GM21360 (cell line): ENCODE results near the gene TMEM35B.
"Not testable (repeated sequence)": the region's sequence is repeated elsewhere in the genome, so short reads cannot be mapped to it uniquely, and the experiment has no call there.

ENCODE experiments used
- ATAC-seq: cut with Tn5 transposase; IDR thresholded peaks from one replicate; pipeline ENCODE4 v1.9.1; 2021; ENCODE audit warnings: mild to moderate bottlenecking, moderate library complexity; ENCODE audit not compliant: unreplicated experiment

Gene TMEM35B

DNA sequence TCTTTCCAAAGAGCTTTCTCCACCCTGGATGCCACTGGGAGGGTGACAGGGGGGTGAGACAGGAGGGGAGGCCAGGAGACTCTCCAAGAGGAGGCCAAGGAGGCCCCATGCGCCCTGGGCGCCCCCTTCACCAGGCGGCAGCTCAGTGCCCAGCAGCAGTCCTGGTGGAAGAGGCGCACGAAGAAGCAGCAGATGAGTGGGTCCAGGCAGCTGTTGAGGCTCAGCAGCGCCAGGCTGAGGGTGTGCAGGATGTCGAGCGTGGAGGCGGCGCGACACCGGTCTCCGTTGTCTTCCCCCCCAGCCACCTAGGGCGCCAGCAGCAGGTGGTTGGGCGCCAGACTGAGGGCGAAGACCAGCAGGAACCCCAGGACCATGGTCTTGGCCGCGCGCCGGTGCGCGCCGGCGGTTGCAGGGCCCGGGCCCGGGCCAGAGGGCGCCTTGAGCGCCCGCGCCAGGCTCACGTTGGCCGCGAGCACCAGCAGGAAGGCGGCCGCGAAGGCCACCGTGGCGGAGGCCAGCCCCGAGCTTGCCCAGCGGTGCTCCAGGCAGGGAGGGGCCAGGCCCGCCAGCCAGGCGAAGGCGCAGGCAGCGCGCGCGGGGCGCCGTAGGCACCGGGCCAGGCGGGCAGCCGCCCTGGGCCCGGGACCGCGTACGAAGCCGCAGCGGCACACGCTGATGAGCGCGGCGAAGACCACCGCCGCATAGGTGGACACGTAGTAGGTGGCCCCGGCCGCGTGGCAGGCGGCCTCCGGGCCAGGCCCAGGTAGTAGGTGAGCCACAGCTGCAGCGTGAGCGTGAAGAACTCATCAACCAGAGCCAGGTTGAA lies 8.6 kb downstream of the TMEM35B start:
- no peak for ATAC-seq

DNA sequence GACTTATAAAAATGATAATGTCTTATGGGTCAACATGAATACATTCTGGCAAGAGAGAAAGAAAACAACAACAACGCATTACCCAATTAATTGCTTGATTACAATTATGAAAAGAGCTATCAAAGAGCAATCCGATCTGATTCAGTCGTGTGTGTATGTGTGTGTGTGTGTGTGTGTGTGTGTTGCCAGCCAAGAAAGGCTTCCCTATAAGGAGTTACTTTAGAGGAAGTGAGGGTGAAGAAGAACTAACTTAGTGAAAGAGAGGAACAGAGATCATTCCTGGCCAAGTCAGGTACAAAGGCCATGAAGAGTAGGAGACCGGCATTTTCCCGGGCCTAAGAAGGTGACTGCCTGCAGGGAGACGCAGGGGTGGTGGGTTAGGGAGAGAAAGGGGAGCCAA lies 9.4 kb downstream of the TMEM35B start:
- ATAC-seq: no peak

DNA sequence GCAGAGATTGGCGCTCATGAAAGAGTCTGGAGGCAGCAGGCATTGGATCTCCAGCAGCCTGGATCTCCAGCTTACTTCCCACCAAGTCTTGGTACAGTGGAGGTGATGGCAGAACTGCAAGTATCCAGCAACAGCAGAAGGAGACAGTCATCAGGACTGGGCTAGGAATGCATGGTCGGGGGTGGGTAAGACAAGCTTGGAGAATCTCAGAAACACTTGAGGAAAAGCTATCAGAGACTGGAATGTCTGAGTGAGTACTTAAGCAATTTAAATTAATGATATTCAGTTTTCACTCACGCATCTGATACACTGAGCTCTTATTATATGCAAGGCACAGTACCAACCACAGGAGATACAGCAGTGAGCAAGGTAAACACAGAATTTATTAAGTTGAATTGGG lies 9.8 kb downstream of the TMEM35B start:
- no peak for ATAC-seq

DNA sequence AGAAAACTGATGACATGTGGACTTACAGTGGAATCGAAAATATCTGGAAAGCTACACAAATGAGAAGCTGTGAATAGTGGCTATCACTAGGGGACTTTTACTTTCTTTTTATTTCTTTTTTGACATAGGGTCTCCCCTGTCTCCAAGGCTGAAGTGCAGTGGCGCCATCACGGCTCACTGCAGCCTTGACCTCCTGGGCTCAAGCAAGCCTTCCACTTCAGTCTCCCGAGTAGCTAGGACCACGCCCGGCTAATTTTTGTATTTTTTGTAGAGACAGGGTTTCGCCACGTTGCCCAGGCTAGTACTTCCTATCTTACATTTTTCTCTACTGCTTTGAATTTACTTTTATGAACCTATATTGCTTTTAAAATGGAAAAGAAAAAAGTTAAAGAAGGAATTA lies 10.5 kb downstream of the TMEM35B start:
- ATAC-seq: no peak

- ATAC-seq: no peak
Observed at GRCh38 chr1:34973326-34973725, 11.8 kb downstream of the TMEM35B start.

DNA sequence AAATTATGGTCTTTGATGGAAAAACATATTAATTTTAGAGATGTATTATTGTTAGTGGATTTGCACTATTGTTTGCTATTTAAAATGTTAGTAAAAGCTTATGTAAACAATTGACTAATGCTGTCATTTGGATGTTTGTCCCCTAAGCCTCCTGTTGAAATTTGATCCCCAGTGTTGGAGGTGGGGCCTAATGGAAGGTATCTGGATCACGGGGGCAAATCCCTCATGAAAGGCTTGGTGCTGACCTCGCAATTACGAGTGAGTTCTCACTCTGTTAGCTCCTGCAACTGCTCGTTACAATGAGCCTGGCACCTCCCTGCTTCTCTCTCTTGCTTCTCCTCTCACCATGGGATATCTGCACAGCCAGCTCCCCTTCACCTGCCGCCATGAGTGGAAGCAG lies 14.3 kb downstream of the TMEM35B start:
- ATAC-seq: no peak

DNA sequence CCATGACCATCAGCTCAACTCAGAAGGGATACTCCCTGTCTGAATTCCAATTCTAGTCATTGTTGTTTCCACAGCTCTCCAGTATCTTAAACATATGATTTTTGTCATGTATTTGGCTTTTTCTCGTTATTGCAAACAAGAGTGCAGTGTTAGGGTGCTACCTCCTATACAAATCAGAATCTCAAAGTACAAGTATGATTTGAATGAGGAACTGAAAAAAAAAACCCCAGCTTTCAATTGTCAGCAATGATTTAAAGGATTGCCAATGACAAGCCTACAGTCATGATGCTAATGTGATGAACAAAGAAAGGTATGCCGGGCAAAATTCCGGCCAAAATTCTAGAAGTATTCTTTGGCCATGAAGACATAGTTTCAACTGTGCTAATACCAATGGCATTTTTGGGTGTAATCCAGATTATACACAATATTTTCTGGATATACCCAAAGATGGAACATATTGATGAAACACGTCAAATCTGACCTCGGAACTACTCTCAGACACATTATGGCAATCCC lies 14.9 kb downstream of the TMEM35B start:
- no peak for ATAC-seq

- ATAC-seq: not testable (repeated sequence)
Observed at GRCh38 chr1:34968297-34968696, 16.9 kb downstream of the TMEM35B start.

- ATAC-seq: not testable (repeated sequence)
Observed at GRCh38 chr1:34967672-34968071, 17.5 kb downstream of the TMEM35B start.

DNA sequence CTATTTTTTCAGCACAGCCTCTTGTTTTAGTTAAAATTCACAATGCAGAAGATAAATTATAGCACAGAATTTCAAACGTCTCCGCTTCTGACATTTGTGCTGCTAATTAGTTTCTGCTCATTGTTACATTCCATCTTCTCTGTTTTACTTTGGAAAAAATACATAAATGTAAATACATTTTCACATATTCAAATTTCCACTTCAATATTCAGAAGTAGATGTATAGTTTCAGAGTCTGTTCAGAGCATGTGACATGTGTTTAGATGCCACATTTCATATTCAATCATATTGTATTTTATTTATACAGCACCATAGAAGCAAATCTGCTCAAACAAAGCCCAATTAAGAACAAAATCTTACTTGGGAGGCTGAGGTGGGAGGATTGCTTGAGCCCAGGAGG lies 19.6 kb downstream of the TMEM35B start:
- no peak for ATAC-seq

GRCh38 chr1:34950428-34950827 lies 34.7 kb downstream of the TMEM35B start:
- no peak for ATAC-seq

DNA sequence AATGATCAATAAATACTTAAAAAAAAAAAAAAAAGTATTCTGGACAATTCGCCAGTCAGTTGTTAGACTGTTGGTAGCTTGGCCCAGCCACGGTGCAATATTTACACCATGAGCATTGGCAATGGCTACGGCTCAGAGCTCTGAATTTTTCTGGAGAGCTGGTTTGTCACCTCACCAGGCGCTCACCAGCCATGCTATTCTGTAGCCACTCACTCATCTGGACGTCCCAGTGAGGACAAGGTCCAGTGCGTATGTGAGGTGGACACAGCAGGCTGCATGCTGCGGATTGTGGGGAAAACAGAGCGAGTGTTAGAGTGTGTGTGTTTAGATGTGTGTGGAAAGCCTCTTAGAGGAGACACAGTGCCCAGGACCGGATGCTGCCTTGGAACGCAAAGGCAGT lies 36.4 kb downstream of the TMEM35B start:
- ATAC-seq: not testable (repeated sequence)

- not testable (repeated sequence) for ATAC-seq
Observed at GRCh38 chr1:34947641-34948314, 37.4 kb downstream of the TMEM35B start.

GRCh38 chr1:34946211-34946610 lies 38.9 kb downstream of the TMEM35B start:
- no peak for ATAC-seq

DNA sequence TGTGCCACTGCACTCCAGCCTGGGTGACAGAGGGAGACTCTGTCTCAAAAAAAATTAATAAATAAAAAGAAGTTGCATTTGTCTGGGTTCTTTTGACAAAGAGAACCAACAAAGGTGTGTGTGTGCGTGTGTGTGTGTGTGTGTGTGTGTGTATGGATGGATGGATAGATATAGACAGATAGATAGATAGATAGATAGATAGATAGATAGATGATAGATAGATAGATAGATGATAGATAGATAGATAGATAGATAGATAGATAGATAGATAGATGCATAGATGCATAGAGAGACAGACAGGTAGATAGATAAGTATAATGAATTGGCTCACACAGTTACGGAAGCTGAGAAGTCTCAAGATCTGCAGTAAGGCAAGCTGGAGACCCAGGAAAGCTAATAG lies 43.3 kb downstream of the TMEM35B start:
- ATAC-seq: not testable (repeated sequence)
